Esophagus squamous epithelium (tissue), 4 donors: Measurements from ENCODE around the gene NME9.

Experiments used
- POLR2A ChIP-seq, 4 donors: fragments of 450-650 bp; IDR thresholded peaks; one replicate each; pipeline ENCODE4 v1.6.1; 2017; ENCODE audit warnings: antibody characterized with exemption in 4 of 4, mild to moderate bottlenecking in 4 of 4, moderate library complexity in 3 of 4
- TF ChIP-seq, protein P1 (sequence below), 6 experiments: fragments of 450-650 bp in 4 of 6; fragments of 200-600 bp in 2 of 6; sonication (generic) in 2 of 6; IDR thresholded peaks; one replicate each; pipeline ENCODE4 v1.5.1; 2016 to 2019; ENCODE audit warnings: antibody characterized with exemption in 6 of 6, mild to moderate bottlenecking in 4 of 6, moderate library complexity in 4 of 6

DNA sequence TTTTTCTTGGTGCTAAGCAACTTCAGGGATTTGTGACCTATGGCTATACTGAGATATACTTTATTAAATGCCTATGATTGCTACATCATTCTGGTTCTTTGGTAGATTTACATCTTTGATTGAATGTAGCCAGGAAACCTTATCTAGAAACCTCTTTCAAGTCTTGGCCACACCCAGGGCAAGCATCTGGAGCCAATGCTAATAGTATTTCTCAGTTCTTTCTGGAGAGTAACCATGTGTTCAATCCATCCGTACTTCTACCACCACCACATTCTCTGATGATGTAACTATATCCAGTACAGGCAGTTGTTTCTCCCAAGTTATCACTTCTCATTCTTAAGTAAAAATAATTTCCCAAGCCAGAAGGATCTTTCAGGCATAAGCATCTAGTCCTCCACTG is 69.0 kb downstream of the NME9 start:
- TF ChIP-seq POLR2A (IDR thresholded peaks at IDR 0.05): no peak
- TF ChIP-seq, protein P1, sequence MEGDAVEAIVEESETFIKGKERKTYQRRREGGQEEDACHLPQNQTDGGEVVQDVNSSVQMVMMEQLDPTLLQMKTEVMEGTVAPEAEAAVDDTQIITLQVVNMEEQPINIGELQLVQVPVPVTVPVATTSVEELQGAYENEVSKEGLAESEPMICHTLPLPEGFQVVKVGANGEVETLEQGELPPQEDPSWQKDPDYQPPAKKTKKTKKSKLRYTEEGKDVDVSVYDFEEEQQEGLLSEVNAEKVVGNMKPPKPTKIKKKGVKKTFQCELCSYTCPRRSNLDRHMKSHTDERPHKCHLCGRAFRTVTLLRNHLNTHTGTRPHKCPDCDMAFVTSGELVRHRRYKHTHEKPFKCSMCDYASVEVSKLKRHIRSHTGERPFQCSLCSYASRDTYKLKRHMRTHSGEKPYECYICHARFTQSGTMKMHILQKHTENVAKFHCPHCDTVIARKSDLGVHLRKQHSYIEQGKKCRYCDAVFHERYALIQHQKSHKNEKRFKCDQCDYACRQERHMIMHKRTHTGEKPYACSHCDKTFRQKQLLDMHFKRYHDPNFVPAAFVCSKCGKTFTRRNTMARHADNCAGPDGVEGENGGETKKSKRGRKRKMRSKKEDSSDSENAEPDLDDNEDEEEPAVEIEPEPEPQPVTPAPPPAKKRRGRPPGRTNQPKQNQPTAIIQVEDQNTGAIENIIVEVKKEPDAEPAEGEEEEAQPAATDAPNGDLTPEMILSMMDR (IDR thresholded peaks at IDR 0.05): no peak
